ENCODE measurements around the gene PABPC4L.

PABPC4L gene

GRCh38 chr4:134154097-134154496 lies 47.5 kb downstream of the PABPC4L start:
- H3K4me3 ChIP-seq (ENCODE audit: low read length): no peak overlapping the region
- TF ChIP-seq CTCF (conservative IDR thresholded peaks at IDR 0.05; ENCODE audit: low read length): no peak

DNA sequence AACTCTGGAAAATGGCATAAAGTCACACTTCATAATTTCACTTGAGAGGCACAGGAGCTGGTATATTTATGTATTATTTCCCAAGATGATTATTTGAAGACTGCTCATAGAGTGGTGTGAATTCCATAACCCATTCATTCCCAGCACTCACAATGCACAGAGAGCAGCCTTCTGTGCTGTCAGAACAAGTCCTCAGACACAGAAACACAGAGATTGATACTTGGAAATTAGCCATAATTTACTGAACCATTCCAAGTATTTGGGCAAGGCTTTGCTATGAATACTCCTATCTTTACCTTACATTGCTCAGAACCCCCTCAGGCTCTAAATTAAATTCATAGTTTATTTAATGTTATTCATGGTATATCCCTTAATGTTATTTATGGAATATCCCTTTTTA lies 53.6 kb downstream of the PABPC4L start:
- no peak for TF ChIP-seq CTCF (conservative IDR thresholded peaks at IDR 0.05; ENCODE audit: low read length)
- no peak for DNase-seq (ENCODE audit: low read depth)
- no peak overlapping the region for H3K4me3 ChIP-seq (ENCODE audit: low read length)

More at GRCh38 chr4:134154097-134154496, 47.5 kb downstream of the PABPC4L start:
- DNase-seq (ENCODE audit: low read depth): no peak
